ENCODE data around the gene MEAK7. TPM values are rescaled to one million over a fixed set of nuclear protein-coding genes. Genes with fewer than 3 reads are reported as not detected.

The MEAK7 gene
- total and polyA plus RNA-seq, 3 donors from 2014 or later: 11.2 to 20.0 (median 14.3) TPM

- no peaks in the 10 kb centered on the region for H3K27me3 ChIP-seq
- H3K27ac ChIP-seq: no peak overlapping the region
- no peak for DNase-seq
- H3K36me3 ChIP-seq (ENCODE audit: low read depth, missing control alignments): no peaks in the 10 kb centered on the region
- no peaks in the 10 kb centered on the region for H3K4me1 ChIP-seq
- intact Hi-C loops (cut with DNase I; ENCODE audit: low total_unique reads): loop anchor here (10.0 kb wide), 1 partner anchor 207 kb away; no protein-coding TSS in a partner anchor
- WGBS, 2 donors: 81 to 96% methylated on average over 11 to 33 of the region's 33 CpGs
- TF ChIP-seq POLR2A (IDR thresholded peaks at IDR 0.05) (no peak), CTCF (IDR thresholded peaks at IDR 0.05) (no peak)
- no peaks in the 10 kb centered on the region for H3K9me3 ChIP-seq
- no peak overlapping the region for H3K4me3 ChIP-seq
Observed at GRCh38 chr16:84482001-84482891, 22.2 kb downstream of the MEAK7 start.

GRCh38 chr16:84481051-84481735, 23.3 kb downstream of the MEAK7 start:
- no peaks in the 10 kb centered on the region for H3K36me3 ChIP-seq (ENCODE audit: low read depth, missing control alignments)
- no peaks in the 10 kb centered on the region for H3K9me3 ChIP-seq
- no peak for DNase-seq
- no peaks in the 10 kb centered on the region for H3K27me3 ChIP-seq
- no peak overlapping the region for H3K4me3 ChIP-seq
- H3K27ac ChIP-seq: no peak overlapping the region
- WGBS, 2 donors: 90 to 98% methylated on average over 17 to 26 of the region's 26 CpGs
- no peak for TF ChIP-seq CTCF (IDR thresholded peaks at IDR 0.05)
- intact Hi-C loops (cut with DNase I; ENCODE audit: low total_unique reads): loop anchor here (10.0 kb wide), 1 partner anchor 206 kb away; no protein-coding TSS in a partner anchor
- H3K4me1 ChIP-seq: no peaks in the 10 kb centered on the region

- Histone ChIP-seq H3K36me3 (ENCODE audit: low read depth, missing control alignments) (no peaks in the 10 kb centered on the region), H3K27me3 (no peaks in the 10 kb centered on the region), H3K9me3 (no peaks in the 10 kb centered on the region), H3K4me3 (no peak overlapping the region), H3K27ac (no peak overlapping the region), H3K4me1 (no peaks in the 10 kb centered on the region)
- intact Hi-C loops (cut with DNase I; ENCODE audit: low total_unique reads): loop anchor here (10.0 kb wide), 1 partner anchor 205 kb away; no protein-coding TSS in a partner anchor
- no peak for DNase-seq
- TF ChIP-seq POLR2A (IDR thresholded peaks at IDR 0.05) (no peak), CTCF (IDR thresholded peaks at IDR 0.05) (no peak)
- 94 to 95% methylated on average over 16 of the region's 16 CpGs for WGBS, 2 donors
Observed at GRCh38 chr16:84479716-84480450, 24.6 kb downstream of the MEAK7 start.

GRCh38 chr16:84478172-84478947, 26.1 kb downstream of the MEAK7 start:
- DNase-seq: no peak
- Histone ChIP-seq H3K9me3 (no peaks in the 10 kb centered on the region), H3K27ac (no peak overlapping the region), H3K4me1 (no peaks in the 10 kb centered on the region), H3K27me3 (no peaks in the 10 kb centered on the region), H3K4me3 (no peak overlapping the region), H3K36me3 (ENCODE audit: low read depth, missing control alignments) (no peaks in the 10 kb centered on the region)
- TF ChIP-seq POLR2A (IDR thresholded peaks at IDR 0.05) (no peak), CTCF (IDR thresholded peaks at IDR 0.05) (no peak)
- intact Hi-C loops (cut with DNase I; ENCODE audit: low total_unique reads): no loop called here
- whole genome bisulfite sequencing, 2 donors: 83 to 88% methylated on average over 13 of the region's 13 CpGs

Measured in testis (tissue), 3 donors.